ENCODE results near the gene DGLUCY.

DNA sequence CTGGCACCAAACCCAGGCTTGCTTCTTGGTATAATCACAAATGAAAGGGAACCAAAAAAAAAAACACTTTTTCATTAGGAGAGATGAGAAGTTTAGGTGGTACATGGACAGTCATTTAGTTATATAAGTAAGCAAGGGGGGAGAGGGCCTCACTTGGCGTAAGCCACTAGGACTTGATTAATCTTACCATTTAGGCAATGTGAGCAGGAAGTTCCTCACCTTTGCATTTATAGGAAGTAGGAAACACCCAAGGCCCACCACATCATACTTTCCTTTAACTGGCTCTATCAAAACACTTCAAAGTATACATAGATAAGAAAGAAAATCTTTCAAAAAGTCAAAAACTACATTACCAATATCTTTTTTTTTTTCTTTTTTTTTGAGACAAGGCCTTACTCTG is 46.7 kb upstream of the DGLUCY start:
- TF ChIP-seq, protein P1, sequence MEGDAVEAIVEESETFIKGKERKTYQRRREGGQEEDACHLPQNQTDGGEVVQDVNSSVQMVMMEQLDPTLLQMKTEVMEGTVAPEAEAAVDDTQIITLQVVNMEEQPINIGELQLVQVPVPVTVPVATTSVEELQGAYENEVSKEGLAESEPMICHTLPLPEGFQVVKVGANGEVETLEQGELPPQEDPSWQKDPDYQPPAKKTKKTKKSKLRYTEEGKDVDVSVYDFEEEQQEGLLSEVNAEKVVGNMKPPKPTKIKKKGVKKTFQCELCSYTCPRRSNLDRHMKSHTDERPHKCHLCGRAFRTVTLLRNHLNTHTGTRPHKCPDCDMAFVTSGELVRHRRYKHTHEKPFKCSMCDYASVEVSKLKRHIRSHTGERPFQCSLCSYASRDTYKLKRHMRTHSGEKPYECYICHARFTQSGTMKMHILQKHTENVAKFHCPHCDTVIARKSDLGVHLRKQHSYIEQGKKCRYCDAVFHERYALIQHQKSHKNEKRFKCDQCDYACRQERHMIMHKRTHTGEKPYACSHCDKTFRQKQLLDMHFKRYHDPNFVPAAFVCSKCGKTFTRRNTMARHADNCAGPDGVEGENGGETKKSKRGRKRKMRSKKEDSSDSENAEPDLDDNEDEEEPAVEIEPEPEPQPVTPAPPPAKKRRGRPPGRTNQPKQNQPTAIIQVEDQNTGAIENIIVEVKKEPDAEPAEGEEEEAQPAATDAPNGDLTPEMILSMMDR (conservative IDR thresholded peaks at IDR 0.05; ENCODE audit: low read depth, low read length) = no peak
- TF ChIP-seq EZH2 (IDR thresholded peaks at IDR 0.05; ENCODE audit: borderline replicate concordance, low read depth, low read length, poor library complexity, severe bottlenecking) = no peak
